ENCODE data around the gene SELENON. TPM values are rescaled to one million over a fixed set of nuclear protein-coding genes. Genes with fewer than 3 reads are reported as not detected.

Gene SELENON
- total and polyA plus RNA-seq, 8 donors: 85.2 to 107 (median 96.4) TPM

DNA sequence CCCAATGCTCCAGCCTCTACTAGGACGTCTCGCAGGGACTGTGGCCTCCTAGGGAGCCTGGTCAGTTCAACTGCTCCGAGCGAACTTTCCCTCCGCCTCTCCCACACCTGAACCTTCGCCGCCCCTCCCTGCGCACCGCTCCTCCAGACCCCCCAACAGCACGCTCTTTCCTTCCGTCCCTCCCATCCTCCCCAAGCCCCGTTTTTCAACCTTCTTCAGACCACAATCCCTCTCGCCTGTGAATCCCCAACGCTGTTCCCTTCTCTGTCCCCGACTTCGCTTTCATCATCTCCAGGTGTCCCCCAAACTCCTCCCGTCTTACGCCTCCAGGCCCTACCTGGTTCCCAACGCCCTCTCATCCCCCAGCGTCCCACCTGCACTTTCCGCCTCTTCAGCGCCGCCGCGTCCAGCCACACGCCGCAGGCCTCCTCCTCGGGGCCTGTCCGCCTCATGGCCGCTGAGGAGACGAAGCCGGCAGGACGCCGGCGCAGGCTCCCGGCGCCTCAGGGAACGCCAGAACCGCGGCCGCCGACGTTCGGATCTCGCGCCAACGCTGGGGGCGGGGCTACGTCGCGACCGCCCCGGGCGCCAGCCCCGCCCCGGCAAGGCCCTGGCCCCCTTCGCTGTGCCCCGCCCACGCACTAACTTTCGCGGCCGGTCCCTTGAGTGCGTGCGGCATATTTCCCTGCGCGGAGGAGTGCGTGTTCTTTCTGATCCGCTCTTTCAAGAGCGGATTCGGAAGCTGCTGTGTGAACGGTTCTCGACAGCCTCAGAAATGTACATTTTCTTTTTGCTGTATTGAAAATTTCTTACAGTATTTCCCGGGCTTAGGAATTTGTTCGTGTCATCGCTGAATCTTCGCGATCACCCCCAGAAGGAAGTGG is 59.2 kb downstream of the SELENON start, which contains the start of gene AUNIP:
TSS of gene AUNIP (minus strand) at position 552 of the 884 bp plus-strand sequence. CDS start at position 452, 100 bp downstream.
- intact Hi-C loops (cut with DNase I): no loop called here
- peak; percentile 84 to 98 (median 91) for DNase-seq
- Histone ChIP-seq H3K9me3 (no peaks in the 10 kb centered on the region), H3K36me3 (peaks cover 0 to 10% of the 10 kb centered on the region in 2 donors), H3K4me3 (peak within 1 kb of the TSS; percentile 42 to 58), H3K4me1 (peaks cover 6 to 32% of the 10 kb centered on the region in 2 donors), H3K27ac (peak within 1 kb of the TSS; percentile 89 to 92), H3K27me3 (no peaks in the 10 kb centered on the region)
- peak; percentile 99 for ATAC-seq
- TF ChIP-seq CTCF (IDR thresholded peaks at IDR 0.05): no peak

- DNase-seq: peak in 1 of 4 donors; percentile 47
- H3K36me3 ChIP-seq: peaks cover 0 to 10% of the 10 kb centered on the region in 2 donors
- no peaks in the 10 kb centered on the region for H3K9me3 ChIP-seq
- no peak for ATAC-seq
- no peak for TF ChIP-seq CTCF (IDR thresholded peaks at IDR 0.05)
- no peak overlapping the region for H3K4me3 ChIP-seq
- peak overlapping the region in 1 of 2 donors; percentile 41 for H3K27ac ChIP-seq
- intact Hi-C loops (cut with DNase I): no loop called here
- H3K4me1 ChIP-seq: peaks cover 6 to 32% of the 10 kb centered on the region in 2 donors
- H3K27me3 ChIP-seq: no peaks in the 10 kb centered on the region
These were observed 61.6 kb downstream of the SELENON start for GRCh38 chr1:25861316-25862286.

- Histone ChIP-seq H3K9me3 (no peaks in the 10 kb centered on the region), H3K36me3 (peaks cover 0 to 10% of the 10 kb centered on the region in 2 donors), H3K4me3 (no peak overlapping the region), H3K27ac (no peak overlapping the region), H3K4me1 (peaks cover 6 to 32% of the 10 kb centered on the region in 2 donors), H3K27me3 (no peaks in the 10 kb centered on the region)
- TF ChIP-seq CTCF (IDR thresholded peaks at IDR 0.05): no peak
- DNase-seq (no peak), ATAC-seq (no peak)
- intact Hi-C loops (cut with DNase I): no loop called here
These were observed 62.9 kb downstream of the SELENON start for GRCh38 chr1:25862785-25863485.

DNA sequence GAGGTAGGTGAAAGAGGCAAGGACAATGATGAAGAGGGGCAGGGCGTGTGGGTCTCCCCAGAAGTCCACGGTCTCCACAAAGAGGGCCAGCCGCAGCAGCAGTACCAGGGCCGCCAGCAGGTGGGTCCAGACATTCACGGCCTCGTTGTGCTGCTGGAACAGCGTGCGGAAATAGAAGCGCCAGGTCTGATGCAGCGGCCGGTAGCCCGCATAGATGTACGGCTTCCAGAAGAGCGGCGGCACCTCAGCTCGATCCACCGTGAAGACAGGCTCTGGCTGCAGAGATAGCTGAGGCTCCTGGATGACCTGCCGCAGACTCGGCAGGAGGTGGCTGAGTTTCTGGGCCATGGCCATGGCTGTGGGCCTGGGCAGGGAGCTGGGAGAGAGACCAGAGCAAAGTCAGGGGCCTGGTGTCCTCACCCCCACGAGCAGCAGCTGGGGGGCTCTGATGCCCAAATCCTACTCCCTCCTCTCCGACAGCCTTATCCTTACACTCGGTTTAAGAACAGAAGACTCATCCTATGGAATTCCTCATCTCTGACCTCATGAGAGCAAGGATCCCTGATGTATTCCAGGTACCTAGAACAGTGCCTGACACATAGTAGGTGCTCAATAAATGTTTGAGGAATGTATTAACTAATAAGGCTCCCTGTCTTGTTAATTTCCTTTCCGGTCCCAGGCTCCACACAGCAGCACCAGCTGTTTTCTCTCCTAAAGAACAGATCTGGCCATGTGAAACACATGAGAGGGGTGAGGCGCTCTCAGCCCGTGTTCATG is 63.7 kb downstream of the SELENON start:
- Histone ChIP-seq H3K9me3 (no peaks in the 10 kb centered on the region), H3K27me3 (no peaks in the 10 kb centered on the region), H3K4me3 (no peak overlapping the region), H3K4me1 (peaks cover 6 to 28% of the 10 kb centered on the region in 2 donors), H3K27ac (no peak overlapping the region), H3K36me3 (peaks cover 0 to 11% of the 10 kb centered on the region in 2 donors)
- TF ChIP-seq CTCF (IDR thresholded peaks at IDR 0.05): no peak
- ATAC-seq: no peak
- no peak for DNase-seq
- intact Hi-C loops (cut with DNase I): no loop called here

All from left lung (tissue), 10 donors.